Erythroblast (primary cell): Measurements from ENCODE around the gene SLC36A4.

ENCODE experiments used
- GATA1 ChIP-seq: IDR thresholded peaks from 2 replicates; pipeline ENCODE4 v1.6.1; 2011; ENCODE audit warnings: low read depth, mild to moderate bottlenecking, control low read depth, low read length, moderate library complexity
- POLR2A ChIP-seq: IDR thresholded peaks from 2 replicates; pipeline ENCODE4 v1.6.1; 2011; ENCODE audit warnings: mild to moderate bottlenecking, low read length

- no peak for TF ChIP-seq POLR2A
- TF ChIP-seq GATA1 = no peak
Measured at GRCh38 chr11:93236741-93237675, 39.2 kb upstream of the SLC36A4 start.
